Measurements from ENCODE around the gene STX1B.
"Not testable (repeated sequence)": the region's sequence is repeated elsewhere in the genome, so short reads cannot be mapped to it uniquely, and the experiment has no call there.

STX1B gene

DNA sequence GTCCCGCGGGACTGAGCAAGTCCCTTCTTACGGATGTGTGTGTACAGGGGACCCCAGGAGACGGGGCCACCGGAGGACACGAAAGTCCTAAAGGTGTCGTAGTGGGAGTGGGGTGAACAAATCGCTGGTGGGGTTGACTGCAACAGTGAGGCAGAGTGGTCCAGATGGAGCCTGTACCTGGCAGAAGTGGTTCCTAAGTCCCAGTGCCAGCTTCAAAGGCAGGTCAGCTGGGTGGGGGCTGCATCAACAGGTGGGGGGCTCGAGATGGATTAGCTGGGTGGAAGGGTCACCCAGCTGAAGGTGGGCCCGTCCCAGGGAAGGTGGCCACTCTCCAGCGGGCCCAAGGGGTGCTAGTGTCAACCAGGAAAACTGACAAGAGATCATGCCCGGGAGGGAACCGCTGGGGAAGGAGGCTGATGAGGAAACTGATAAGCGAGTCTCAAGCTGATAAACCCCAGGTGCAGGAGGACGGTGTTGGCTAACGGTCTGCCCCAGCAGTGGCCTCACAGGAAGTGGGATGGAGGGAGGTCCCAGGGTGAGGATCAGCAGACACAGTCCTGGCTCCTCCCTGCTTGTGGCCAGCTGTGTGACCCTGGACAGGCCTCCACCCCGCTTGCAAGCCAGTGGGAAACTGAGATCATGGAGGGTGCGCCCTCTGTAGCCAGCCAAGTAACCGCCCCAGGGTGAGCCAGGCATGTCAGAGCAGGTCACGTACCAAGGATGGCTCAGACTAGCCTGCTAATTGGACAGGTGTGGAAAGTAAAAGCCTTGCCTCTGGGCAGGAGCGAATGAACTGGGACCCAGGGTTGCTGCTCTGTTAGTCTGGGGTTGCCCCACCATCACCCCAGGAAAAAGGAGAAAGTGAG, 60.6 kb downstream of the STX1B start:
- peak; percentile 52 for DNase-seq

- peak; percentile 41 for DNase-seq
Measured at GRCh38 chr16:30948667-30949649, 61.5 kb downstream of the STX1B start, which contains the start of gene ORAI3. TSS of gene ORAI3 (plus strand) at chr16:30949068. CDS start at chr16:30949290, 222 bp downstream.

DNA sequence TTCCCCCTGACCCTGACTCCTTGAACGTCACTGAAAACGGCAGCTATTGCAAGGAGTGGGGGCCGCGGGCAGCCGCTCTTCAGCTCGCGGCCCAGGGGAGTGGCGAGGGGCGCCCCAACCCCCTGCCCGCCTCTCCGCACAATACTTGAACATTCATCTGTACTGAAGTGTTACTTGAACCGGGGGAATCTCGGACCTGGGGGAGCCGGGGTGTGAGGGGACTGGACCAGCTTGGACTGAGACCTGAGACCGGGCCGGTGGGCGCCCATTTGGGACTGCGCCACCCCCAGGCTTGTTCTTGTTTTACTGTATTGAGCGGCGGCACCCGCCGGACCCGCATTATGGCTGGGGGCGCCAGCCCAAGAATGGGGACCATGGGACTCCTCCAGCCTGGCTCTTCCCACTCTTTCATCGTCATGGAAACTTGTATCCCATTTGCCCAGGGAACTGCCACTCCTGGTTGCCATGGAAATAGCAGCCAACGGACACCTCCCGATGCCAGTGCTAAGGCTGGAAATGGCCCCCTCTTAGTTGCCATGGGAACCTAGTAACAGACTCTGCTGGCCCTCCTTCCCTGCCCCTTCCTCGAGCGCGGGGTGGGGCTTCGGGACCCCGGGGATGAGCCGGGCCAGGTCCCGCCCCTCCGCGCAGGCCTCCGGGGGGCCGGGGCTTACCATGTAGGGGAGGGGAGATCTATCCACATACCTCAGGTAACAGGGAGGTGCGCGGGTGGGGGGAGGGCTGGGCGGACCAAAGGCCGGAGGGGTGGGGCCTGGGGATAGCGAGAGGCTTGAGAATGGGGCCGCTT, 62.4 kb downstream of the STX1B start:
- peak; percentile 94 for DNase-seq

DNA sequence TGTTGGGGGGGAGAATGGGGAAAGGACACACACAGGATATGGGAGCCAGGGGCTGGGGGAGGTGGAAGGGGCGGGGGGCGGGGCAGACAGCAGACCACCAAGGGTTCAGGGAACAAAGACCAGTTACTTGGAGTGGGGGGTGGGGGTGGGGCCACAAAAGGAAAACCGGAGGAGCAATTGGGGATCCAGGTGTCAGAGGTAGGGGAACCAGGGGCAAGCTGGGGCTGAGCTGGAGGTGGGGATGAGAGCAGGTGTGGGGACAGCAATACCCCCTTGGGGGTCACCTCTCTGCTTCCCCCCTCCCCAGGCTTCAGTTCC, 62.9 kb downstream of the STX1B start:
- DNase-seq = no peak

DNA sequence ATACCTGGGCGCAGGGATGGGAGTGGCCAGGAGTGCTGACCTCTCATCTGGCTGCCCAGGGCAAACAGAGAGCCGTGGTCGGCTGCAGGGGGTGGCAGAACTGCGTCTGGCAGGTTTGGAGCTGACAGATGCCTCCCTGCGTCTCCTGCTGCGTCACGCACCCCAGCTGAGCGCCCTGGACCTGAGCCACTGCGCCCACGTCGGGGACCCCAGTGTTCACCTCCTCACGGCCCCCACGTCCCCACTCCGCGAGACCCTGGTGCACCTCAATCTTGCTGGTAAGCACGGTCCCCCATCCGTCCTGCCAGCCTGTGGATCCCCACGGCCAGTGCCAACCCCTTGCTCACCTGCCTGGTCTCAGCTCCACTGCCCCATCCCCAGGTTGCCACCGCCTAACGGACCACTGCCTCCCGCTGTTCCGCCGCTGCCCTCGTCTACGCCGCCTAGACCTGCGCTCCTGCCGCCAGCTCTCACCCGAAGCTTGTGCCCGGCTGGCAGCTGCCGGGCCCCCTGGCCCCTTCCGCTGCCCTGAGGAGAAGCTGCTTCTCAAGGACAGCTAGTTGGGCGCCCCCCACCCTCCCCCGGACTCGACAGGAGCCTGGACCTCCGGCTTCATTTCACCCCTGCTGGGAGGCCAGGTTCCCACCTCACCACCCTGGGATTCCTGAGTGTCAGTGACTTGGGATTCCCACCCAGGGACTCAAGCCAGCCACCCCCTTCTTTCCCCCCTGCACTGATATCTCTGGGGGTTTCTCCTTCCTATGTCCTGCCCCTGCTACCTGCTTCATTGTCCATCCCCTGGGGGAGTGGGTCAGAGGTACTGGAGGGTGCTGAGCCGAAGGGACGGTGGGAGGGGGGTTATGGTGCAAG, 63.5 kb downstream of the STX1B start:
- no peak for DNase-seq

DNA sequence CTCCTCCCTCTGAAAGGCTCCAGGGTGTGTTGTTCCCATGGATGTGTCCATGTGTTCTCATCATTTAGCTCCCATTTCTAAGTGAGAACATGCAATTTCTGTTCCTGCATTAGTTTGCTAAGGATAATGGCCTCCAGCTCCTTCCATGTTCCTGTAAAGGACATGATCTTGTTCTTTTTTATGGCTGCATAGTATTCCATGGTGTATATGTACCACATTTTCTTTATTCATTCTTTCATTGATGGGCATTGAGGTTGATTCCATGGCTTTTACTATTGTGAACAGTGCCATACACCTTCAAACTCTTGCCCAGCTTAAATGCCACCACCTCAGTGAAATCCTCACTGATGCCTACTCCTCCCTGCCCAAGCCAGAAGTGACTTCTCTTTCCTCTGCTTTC, 66.1 kb downstream of the STX1B start:
- no peak for DNase-seq

GRCh38 chr16:30942426-30942806, 68.0 kb downstream of the STX1B start:
- no peak for DNase-seq

GRCh38 chr16:30941600-30942425, 68.6 kb downstream of the STX1B start:
- peak; percentile 52 for DNase-seq

DNA sequence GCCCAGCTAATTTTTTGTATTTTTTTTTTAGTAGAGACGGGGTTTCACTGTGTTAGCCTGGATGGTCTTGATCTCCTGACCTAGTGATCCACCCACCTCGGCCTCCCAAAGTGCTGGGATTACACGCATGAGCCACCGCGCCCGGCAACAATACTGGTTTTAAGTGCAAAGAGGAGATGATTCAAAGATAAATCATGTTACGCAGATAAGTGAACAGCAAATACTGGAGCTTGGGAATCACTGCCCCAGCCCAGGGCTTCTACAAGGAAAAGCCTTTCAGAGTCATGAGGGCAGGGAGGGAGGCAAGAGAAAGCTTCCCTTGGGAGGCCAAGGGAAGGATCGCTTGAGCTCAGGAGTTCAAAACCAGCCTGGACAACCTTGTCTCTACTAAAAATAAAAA, 70.9 kb downstream of the STX1B start:
- DNase-seq = not testable (repeated sequence)
